SH-SY5Y (cell line): ENCODE measurements around the gene TP53BP1.

ENCODE experiments used
- GATA2 ChIP-seq: IDR thresholded peaks from 2 replicates; pipeline ENCODE4 v1.6.1; 2011; ENCODE audit warnings: mild to moderate bottlenecking, low read depth, low read length
- GATA3 ChIP-seq: IDR thresholded peaks from 2 replicates; pipeline ENCODE4 v1.6.1; 2011; ENCODE audit warnings: low read depth, mild to moderate bottlenecking, low read length, moderate library complexity

Gene TP53BP1, protein sequence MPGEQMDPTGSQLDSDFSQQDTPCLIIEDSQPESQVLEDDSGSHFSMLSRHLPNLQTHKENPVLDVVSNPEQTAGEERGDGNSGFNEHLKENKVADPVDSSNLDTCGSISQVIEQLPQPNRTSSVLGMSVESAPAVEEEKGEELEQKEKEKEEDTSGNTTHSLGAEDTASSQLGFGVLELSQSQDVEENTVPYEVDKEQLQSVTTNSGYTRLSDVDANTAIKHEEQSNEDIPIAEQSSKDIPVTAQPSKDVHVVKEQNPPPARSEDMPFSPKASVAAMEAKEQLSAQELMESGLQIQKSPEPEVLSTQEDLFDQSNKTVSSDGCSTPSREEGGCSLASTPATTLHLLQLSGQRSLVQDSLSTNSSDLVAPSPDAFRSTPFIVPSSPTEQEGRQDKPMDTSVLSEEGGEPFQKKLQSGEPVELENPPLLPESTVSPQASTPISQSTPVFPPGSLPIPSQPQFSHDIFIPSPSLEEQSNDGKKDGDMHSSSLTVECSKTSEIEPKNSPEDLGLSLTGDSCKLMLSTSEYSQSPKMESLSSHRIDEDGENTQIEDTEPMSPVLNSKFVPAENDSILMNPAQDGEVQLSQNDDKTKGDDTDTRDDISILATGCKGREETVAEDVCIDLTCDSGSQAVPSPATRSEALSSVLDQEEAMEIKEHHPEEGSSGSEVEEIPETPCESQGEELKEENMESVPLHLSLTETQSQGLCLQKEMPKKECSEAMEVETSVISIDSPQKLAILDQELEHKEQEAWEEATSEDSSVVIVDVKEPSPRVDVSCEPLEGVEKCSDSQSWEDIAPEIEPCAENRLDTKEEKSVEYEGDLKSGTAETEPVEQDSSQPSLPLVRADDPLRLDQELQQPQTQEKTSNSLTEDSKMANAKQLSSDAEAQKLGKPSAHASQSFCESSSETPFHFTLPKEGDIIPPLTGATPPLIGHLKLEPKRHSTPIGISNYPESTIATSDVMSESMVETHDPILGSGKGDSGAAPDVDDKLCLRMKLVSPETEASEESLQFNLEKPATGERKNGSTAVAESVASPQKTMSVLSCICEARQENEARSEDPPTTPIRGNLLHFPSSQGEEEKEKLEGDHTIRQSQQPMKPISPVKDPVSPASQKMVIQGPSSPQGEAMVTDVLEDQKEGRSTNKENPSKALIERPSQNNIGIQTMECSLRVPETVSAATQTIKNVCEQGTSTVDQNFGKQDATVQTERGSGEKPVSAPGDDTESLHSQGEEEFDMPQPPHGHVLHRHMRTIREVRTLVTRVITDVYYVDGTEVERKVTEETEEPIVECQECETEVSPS (N-terminal part only)

DNA sequence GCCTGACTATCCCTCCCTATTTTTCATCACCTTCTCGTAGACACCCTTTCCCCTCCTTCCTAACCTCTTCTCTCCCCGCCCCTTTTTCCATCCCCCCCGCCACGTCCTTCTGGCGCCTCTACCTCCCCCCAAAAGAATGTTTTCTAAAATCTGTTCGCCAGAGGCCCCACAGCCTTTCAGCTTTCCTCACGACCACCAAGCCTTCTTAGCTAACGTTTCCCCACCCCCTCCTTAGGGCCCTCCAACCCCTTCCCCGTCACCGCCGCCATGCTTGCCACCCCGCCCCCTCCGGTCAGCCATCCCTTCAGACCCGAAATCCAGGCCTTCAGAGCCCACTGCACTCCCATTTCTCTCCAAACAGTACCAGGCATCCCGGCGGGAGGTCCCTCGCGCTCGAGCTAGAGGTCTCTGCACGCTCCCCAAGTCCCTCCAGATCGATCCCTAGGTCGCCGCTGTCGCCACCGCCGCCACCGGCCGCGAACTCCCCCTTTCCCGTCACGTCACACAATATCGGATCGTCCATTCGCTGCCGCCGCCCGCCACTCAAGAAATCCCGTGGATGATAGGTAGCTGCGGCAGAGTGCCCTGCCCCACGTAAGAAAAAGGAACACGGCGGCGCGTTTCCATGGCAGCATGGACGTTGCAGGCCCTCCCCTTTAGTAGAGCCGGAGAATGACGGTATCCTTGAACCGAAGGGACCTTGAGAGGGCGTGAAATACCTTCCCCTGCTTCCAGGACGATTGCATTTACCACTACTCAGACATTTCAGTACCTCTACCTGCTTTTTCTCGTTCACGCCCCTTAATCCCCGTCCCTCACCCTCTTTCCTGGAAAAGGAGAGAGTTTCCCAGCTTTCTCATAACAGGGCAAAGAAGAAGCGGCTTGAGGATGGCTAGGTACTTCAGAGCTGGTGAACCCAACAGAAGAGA lies at the start of gene TP53BP1:
Gene TP53BP1, minus strand, starts transcription at position 484 of the 929 bp plus-strand sequence. Its CDS starts 113 bp downstream, at position 371.
- TF ChIP-seq GATA3, result no peak
- no peak for TF ChIP-seq GATA2

DNA sequence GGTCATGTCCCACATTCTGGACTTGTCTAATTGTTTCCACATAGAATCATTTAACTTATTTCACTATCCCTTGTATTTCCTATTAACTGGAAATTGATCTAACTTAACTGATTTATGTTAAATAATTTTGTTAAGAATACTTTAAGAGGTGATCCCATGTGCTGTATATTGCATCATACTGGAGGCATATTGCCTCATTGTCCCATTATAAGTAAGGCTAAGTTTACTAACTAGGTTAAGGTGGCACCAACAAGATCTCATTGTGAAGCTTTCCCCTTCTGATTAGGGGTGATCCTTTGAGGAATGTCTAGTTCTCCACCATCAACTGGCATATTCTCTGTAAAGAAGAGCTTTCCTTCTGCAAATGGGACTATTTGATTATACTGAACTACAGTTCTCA lies 48.8 kb upstream of the TP53BP1 start:
- TF ChIP-seq GATA3 (no peak), GATA2 (no peak)

DNA sequence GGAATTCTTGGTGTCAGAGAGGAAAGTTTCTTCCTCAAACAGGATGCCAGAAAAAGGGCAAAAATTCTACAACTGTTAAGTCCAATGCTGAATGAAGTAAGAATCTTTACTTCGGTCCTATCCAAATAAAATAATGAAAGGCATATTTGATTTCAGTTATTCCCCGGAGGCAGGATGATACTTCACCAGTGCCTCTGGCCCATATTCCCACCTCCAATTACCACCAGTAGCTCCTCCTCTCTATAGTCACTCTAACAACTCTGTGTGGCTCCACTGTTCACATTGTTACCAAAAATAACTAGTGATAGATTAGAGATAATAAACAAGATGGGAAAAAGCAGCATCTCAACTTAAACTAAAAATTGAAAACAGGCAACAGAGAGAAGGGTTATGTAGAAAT lies 45.1 kb upstream of the TP53BP1 start:
- TF ChIP-seq GATA3, result no peak
- TF ChIP-seq GATA2, result no peak

DNA sequence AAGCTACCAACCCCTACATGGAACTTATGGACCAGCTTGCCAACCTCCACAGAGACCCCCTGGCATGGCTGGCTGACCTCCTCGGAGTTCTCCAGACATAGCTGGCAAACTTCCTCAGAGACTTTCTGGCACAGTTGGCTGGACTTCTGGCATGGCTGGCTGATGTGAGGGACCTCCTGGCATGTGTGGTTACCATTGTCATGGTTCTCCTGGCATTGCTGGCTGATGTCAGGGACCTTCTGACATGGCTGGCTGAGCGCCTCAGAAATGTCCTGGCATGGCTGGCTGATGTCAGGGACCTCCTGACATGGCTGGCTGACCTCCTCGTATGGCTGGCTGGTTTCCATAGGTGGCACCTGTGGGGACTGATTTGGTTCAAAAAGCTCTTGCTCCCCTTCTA lies 41.9 kb upstream of the TP53BP1 start:
- TF ChIP-seq GATA2 (no peak), GATA3 (no peak)

DNA sequence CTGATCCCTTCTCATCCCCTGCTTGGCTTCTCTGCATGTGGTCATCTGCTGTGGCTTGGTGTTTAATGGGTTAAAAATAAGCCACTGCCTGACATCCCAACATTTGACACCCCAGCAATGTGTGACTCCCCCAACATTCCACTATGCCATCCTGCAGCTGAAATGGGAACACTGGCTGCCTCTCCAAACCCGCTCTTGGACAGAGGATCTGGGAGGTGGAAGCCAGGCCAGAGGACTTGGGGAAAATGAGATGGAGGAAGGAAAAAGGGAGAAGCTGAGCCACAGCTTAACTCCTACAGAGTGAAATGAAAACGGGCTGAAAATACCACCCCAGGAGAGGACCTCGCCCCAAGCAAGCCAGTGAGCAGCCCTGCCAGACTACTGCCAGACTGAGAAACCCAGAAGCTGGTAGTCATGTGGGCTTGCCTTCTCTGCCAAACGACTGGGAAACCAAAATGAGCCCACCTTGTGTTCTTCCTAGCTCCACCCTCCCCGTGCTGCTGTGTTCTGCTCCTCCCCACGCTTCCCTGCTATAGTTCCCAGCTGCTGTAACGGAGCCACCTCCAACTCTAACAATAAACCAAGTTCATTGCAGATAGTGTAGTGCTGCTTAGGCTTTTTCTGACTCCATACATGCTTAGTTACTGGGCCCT lies 38.2 kb upstream of the TP53BP1 start:
- TF ChIP-seq GATA2, result no peak
- TF ChIP-seq GATA3, result no peak

DNA sequence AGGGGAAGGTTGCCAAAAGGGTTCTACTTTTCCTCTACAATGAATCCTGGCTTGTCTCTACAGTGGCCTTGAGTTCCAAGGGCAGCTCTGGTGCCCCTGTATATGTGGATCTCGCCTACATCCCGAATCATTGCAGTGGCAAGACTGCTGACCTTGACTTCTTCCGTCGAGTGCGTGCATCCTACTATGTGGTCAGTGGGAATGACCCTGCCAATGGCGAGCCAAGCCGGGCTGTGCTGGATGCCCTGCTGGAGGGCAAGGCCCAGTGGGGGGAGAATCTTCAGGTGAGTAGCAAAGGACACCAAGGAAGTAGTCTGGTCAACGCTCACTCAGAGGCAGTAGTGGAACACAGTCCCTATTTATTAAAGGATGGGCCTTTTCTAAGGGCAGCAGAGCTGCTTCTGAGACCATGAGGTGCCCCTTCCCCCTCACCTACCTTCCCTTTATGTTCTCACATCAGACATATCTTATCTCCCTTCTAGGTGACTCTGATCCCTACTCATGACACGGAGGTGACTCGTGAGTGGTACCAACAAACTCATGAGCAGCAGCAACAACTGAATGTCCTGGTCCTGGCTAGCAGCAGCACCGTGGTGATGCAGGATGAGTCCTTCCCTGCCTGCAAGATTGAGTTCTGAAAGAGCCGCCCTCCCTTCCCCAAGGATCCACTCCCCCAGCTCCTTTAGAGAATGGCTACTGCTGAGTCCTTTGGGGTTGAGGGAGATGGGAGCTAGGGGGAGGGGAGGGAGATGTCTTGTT lies 36.8 kb upstream of the TP53BP1 start:
- TF ChIP-seq GATA3, result no peak
- no peak for TF ChIP-seq GATA2

DNA sequence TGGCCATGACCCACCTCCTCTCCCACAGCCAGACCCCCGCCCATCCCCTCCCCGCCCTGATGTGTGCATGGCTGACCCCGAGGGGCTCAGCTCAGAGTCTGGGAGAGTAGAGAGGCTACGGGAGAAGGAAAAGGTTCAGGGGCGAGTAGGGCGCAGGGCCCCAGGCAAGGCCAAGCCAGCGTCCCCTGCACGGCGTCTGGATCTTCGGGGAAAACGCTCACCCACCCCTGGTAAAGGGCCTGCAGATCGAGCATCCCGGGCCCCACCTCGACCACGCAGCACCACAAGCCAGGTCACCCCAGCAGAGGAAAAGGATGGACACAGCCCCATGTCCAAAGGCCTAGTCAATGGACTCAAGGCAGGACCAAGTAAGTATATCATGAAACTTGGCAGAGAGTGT lies 36.2 kb upstream of the TP53BP1 start:
- TF ChIP-seq GATA2, result no peak
- TF ChIP-seq GATA3, result no peak

DNA sequence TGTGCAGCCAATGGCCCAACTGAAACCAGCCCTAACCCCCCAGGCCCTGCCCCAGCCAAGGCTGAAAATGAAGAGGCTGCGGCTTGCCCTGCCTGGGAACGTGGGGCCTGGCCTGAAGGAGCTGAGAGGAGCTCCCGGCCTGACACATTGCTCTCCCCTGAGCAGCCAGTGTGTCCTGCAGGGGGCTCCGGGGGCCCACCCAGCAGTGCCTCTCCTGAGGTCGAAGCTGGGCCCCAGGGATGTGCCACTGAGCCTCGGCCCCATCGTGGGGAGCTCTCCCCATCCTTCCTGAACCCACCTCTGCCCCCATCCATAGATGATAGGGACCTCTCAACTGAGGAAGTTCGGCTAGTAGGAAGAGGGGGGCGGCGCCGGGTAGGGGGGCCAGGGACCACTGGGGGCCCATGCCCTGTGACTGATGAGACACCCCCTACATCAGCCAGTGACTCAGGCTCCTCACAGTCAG lies 35.6 kb upstream of the TP53BP1 start:
- TF ChIP-seq GATA3 (no peak), GATA2 (no peak)

DNA sequence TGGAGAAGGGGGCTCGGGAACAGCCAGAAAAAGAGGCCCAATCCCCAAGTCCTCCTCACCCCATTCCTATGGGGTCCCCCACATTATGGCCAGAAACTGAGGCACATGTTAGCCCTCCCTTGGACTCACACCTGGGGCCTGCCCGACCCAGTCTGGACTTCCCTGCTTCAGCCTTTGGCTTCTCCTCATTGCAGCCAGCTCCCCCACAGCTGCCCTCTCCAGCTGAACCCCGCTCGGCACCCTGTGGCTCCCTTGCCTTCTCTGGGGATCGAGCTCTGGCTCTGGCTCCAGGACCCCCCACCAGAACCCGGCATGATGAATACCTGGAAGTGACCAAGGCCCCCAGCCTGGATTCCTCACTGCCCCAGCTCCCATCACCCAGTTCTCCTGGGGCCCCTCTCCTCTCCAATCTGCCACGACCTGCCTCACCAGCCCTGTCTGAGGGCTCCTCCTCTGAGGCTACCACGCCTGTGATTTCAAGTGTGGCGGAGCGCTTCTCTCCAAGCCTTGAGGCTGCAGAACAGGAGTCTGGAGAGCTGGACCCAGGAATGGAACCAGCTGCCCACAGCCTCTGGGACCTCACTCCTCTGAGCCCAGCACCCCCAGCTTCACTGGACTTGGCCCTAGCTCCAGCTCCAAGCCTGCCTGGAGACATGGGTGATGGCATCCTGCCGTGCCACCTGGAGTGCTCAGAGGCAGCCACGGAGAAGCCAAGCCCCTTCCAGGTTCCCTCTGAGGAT lies 35.0 kb upstream of the TP53BP1 start:
- no peak for TF ChIP-seq GATA3
- no peak for TF ChIP-seq GATA2

DNA sequence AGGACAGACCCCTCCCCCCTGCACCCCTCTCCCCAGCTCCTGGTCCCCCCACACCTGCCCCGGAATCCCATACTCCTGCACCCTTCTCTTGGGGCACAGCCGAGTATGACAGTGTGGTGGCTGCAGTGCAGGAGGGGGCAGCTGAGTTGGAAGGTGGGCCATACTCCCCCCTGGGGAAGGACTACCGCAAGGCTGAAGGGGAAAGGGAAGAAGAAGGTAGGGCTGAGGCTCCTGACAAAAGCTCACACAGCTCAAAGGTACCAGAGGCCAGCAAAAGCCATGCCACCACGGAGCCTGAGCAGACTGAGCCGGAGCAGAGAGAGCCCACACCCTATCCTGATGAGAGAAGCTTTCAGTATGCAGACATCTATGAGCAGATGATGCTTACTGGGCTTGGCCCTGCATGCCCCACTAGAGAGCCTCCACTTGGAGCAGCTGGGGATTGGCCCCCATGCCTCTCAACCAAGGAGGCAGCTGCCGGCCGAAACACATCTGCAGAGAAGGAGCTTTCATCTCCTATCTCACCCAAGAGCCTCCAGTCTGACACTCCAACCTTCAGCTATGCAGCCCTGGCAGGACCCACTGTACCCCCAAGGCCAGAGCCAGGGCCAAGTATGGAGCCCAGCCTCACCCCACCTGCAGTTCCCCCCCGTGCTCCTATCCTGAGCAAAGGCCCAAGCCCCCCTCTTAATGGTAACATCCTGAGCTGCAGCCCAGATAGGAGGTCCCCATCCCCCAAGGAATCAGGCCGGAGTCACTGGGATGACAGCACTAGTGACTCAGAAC lies 34.3 kb upstream of the TP53BP1 start:
- TF ChIP-seq GATA2 (no peak), GATA3 (no peak)
